HEK293 (cell line): Measurements from ENCODE around the gene RTN4.

Experiments used
- CTCF ChIA-PET: fragments of 350-600 bp; formaldehyde crosslinking; extraction: SDS; loops from one replicate; lab custom pipeline; 2021; ENCODE audit warnings: antibody characterized with exemption; lab: Yijun Ruan, JAX
- POLR2A ChIA-PET: fragments of 300-600 bp; formaldehyde crosslinking; extraction: SDS; loops from one replicate; lab custom pipeline; 2020; ENCODE audit warnings: antibody characterized with exemption, inconsistent platforms; lab: Yijun Ruan, JAX
- H3K27ac ChIP-seq: fragments of 200-500 bp; sonication (Bioruptor generic); 2 replicates; pipeline ENCODE4 v1.5.1; 2014; ENCODE audit warnings: low read depth, low read length, control low read depth, inconsistent platforms; ENCODE audit errors: extremely low read depth
- H3K36me3 ChIP-seq, 2 experiments: fragments of 200-500 bp in 1 of 2; sonication (Bioruptor generic) in 1 of 2; 1 replicate in 1 of 2; 2 replicates in 1 of 2; pipeline ENCODE4 v1.5.1; 2014 to 2017; ENCODE audit warnings: inconsistent platforms in 2 of 2, low read length in 2 of 2; ENCODE audit not compliant: control insufficient read depth in 2 of 2, insufficient read depth in 1 of 2
- H3K4me1 ChIP-seq: fragments of 200-500 bp; sonication (Bioruptor generic); 2 replicates; pipeline ENCODE4 v1.5.1; 2014; ENCODE audit warnings: mild to moderate bottlenecking, low read length, inconsistent platforms; ENCODE audit not compliant: control insufficient read depth, insufficient read depth
- H3K4me3 ChIP-seq: 2 replicates; pipeline ENCODE4 v1.5.1; 2011; ENCODE audit warnings: low read depth, mild to moderate bottlenecking, control low read depth, low read length, moderate library complexity
- H3K9me3 ChIP-seq: fragments of 200-500 bp; sonication (Bioruptor generic); 2 replicates; pipeline ENCODE4 v1.5.1; 2014; ENCODE audit warnings: low read depth, low read length, inconsistent platforms; ENCODE audit not compliant: control insufficient read depth, insufficient read depth
- GFI1B ChIP-seq: fragments of 450-650 bp; formaldehyde crosslinking; IDR thresholded peaks from 2 replicates; pipeline ENCODE4 v1.5.1; 2016; ENCODE audit warnings: missing biosample characterization, missing genetic modification characterization
- GLI4 ChIP-seq: fragments of 450-650 bp; formaldehyde crosslinking; IDR thresholded peaks from 2 replicates; pipeline ENCODE4 v1.5.1; 2016; ENCODE audit warnings: missing biosample characterization, missing genetic modification characterization
- KLF10 ChIP-seq: fragments of 450-650 bp; IDR thresholded peaks from 2 replicates; pipeline ENCODE4 v1.5.1; 2018; ENCODE audit warnings: missing biosample characterization, mild to moderate bottlenecking, missing genetic modification characterization
- KLF16 ChIP-seq: fragments of 450-650 bp; formaldehyde crosslinking; IDR thresholded peaks from 2 replicates; pipeline ENCODE4 v1.5.1; 2017; ENCODE audit warnings: missing biosample characterization, missing genetic modification characterization
- SP2 ChIP-seq: fragments of 450-650 bp; formaldehyde crosslinking; IDR thresholded peaks from 2 replicates; pipeline ENCODE4 v1.5.1; 2016; ENCODE audit warnings: missing biosample characterization, missing genetic modification characterization
- TRIM28 ChIP-seq: IDR thresholded peaks from 2 replicates; pipeline ENCODE4 v1.6.1; 2011; ENCODE audit warnings: low read length, control low read depth, borderline replicate concordance
- ZFP69B ChIP-seq: fragments of 450-650 bp; formaldehyde crosslinking; IDR thresholded peaks from 2 replicates; pipeline ENCODE4 v1.5.1; 2016; ENCODE audit warnings: missing biosample characterization, missing genetic modification characterization
- ZIC2 ChIP-seq: fragments of 450-650 bp; formaldehyde crosslinking; IDR thresholded peaks from 2 replicates; pipeline ENCODE4 v1.5.1; 2016; ENCODE audit warnings: missing biosample characterization, missing genetic modification characterization
- ZNF19 ChIP-seq: fragments of 450-650 bp; formaldehyde crosslinking; IDR thresholded peaks from 2 replicates; pipeline ENCODE4; 2016; ENCODE audit warnings: missing biosample characterization, missing genetic modification characterization, low read depth
- ZNF274 ChIP-seq, 2 experiments: fragments of 200-500 bp in 1 of 2; fragments of 450-650 bp in 1 of 2; sonication (Bioruptor generic) in 1 of 2; formaldehyde crosslinking in 1 of 2; IDR thresholded peaks; 2 replicates each; pipeline versions ENCODE4 v1.5.1 to v1.6.1; 2014 to 2016; ENCODE audit warnings: borderline replicate concordance in 1 of 2, inconsistent platforms in 1 of 2, low read length in 1 of 2, missing biosample characterization in 1 of 2, missing genetic modification characterization in 1 of 2
- ZNF48 ChIP-seq: fragments of 450-650 bp; formaldehyde crosslinking; IDR thresholded peaks from 2 replicates; pipeline ENCODE4 v1.5.1; 2016; ENCODE audit warnings: missing biosample characterization, missing genetic modification characterization
- ZNF529 ChIP-seq: fragments of 450-650 bp; formaldehyde crosslinking; IDR thresholded peaks from 2 replicates; pipeline ENCODE4 v1.5.1; 2017; ENCODE audit warnings: missing genetic modification characterization, missing biosample characterization; ENCODE audit not compliant: insufficient replicate concordance
- ZNF654 ChIP-seq: fragments of 450-650 bp; formaldehyde crosslinking; IDR thresholded peaks from 2 replicates; pipeline ENCODE4 v1.5.1; 2016; ENCODE audit warnings: low read depth, missing biosample characterization, missing genetic modification characterization
- ZSCAN23 ChIP-seq: fragments of 450-650 bp; formaldehyde crosslinking; IDR thresholded peaks from 2 replicates; pipeline ENCODE4 v1.5.1; 2016; ENCODE audit warnings: missing biosample characterization, missing genetic modification characterization
- TF ChIP-seq, protein P1 (sequence below): fragments of 450-650 bp; formaldehyde crosslinking; IDR thresholded peaks from 2 replicates; pipeline ENCODE4 v1.5.1; 2016; ENCODE audit warnings: missing biosample characterization, missing genetic modification characterization, low read depth
- TF ChIP-seq, protein P2 (sequence below): IDR thresholded peaks from 2 replicates; pipeline ENCODE4 v1.6.1; 2011; ENCODE audit warnings: mild to moderate bottlenecking, low read depth, low read length, borderline replicate concordance
- TF ChIP-seq, protein P3 (sequence below): fragments of 450-650 bp; formaldehyde crosslinking; IDR thresholded peaks from 2 replicates; pipeline ENCODE4 v1.5.1; 2016; ENCODE audit warnings: missing biosample characterization, missing genetic modification characterization

RTN4 gene

DNA sequence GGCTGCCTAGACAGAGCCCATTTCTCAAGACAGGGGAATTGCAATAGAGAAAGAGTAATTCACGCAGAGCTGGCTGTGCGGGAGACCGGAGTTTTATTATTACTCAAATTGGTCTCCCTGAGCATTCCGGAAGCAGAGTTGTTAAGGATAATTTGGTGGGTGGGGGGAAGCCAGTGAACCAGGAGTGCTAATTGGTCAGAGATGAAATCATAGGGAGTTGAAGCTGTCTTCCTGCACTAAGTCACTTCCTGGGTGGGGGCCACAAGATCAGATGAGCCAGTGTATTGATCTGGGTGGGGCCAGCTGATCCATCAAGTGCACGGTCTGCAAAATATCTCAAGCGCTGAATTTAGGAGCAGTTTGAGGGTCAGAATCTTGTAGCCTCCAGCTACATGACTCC is 84.8 kb downstream of the RTN4 start:
- CTCF ChIA-PET = no interaction called here
- POLR2A ChIA-PET = no interaction called here
- peaks cover 0 to 16% of the 10 kb centered on the region in 2 experiments; a peak in 1 of 3 replicates for H3K36me3 ChIP-seq
- no peak overlapping the region for H3K4me3 ChIP-seq
- H3K9me3 ChIP-seq = no peaks in the 10 kb centered on the region
- H3K4me1 ChIP-seq = no peaks in the 10 kb centered on the region
- H3K27ac ChIP-seq = no peak overlapping the region
- TF ChIP-seq ZFP69B (tag by site-specific recombination) (no peak), ZIC2 (no peak)
- TF ChIP-seq, protein P1, sequence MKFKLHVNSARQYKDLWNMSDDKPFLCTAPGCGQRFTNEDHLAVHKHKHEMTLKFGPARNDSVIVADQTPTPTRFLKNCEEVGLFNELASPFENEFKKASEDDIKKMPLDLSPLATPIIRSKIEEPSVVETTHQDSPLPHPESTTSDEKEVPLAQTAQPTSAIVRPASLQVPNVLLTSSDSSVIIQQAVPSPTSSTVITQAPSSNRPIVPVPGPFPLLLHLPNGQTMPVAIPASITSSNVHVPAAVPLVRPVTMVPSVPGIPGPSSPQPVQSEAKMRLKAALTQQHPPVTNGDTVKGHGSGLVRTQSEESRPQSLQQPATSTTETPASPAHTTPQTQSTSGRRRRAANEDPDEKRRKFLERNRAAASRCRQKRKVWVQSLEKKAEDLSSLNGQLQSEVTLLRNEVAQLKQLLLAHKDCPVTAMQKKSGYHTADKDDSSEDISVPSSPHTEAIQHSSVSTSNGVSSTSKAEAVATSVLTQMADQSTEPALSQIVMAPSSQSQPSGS (tag by site-specific recombination) = no peak
- TF ChIP-seq, all 188 proteins: peak for 0

DNA sequence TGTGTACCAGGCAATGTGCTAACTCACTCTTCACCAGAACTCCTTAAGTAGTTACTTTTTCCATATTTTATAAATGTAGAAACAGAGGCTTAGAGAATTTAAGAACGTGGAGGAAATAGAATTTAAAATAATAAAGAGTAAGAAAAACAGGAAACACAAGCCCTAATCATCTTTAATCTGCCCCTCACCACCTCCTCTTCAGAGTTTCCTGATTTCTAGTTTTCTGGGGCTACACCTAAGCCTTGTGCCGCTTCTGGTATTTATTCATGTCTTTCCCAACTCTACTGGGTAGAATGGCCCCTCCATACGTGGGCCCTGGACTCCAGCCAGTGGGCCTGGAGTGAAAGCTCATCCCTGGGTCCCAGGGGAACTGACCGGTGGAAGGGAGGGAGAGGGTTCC is 85.4 kb downstream of the RTN4 start:
- TF ChIP-seq KLF16 (tag by site-specific recombination) = no peak
- TF ChIP-seq, protein P2, sequence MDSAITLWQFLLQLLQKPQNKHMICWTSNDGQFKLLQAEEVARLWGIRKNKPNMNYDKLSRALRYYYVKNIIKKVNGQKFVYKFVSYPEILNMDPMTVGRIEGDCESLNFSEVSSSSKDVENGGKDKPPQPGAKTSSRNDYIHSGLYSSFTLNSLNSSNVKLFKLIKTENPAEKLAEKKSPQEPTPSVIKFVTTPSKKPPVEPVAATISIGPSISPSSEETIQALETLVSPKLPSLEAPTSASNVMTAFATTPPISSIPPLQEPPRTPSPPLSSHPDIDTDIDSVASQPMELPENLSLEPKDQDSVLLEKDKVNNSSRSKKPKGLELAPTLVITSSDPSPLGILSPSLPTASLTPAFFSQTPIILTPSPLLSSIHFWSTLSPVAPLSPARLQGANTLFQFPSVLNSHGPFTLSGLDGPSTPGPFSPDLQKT = no peak
- TF ChIP-seq ZNF48 = no peak
- TF ChIP-seq ZNF19 = no peak
- TF ChIP-seq GFI1B (tag by site-specific recombination) = no peak
- no peak for TF ChIP-seq KLF10 (tag by site-specific recombination)
- no peak for TF ChIP-seq ZNF274 (IDR thresholded peaks at IDR 0.05; ENCODE audit: low read length)
- no peak for TF ChIP-seq ZNF274 (tag by site-specific recombination; IDR thresholded peaks at IDR 0.05; ENCODE audit: borderline replicate concordance)
- TF ChIP-seq, protein P3, sequence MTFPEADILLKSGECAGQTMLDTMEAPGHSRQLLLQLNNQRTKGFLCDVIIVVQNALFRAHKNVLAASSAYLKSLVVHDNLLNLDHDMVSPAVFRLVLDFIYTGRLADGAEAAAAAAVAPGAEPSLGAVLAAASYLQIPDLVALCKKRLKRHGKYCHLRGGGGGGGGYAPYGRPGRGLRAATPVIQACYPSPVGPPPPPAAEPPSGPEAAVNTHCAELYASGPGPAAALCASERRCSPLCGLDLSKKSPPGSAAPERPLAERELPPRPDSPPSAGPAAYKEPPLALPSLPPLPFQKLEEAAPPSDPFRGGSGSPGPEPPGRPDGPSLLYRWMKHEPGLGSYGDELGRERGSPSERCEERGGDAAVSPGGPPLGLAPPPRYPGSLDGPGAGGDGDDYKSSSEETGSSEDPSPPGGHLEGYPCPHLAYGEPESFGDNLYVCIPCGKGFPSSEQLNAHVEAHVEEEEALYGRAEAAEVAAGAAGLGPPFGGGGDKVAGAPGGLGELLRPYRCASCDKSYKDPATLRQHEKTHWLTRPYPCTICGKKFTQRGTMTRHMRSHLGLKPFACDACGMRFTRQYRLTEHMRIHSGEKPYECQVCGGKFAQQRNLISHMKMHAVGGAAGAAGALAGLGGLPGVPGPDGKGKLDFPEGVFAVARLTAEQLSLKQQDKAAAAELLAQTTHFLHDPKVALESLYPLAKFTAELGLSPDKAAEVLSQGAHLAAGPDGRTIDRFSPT (tag by site-specific recombination) = no peak
- no peak for TF ChIP-seq TRIM28
- no peak for TF ChIP-seq ZNF654 (tag by site-specific recombination)
- TF ChIP-seq ZNF529 (tag by site-specific recombination) = no peak
- no peak for TF ChIP-seq ZSCAN23 (tag by site-specific recombination)

DNA sequence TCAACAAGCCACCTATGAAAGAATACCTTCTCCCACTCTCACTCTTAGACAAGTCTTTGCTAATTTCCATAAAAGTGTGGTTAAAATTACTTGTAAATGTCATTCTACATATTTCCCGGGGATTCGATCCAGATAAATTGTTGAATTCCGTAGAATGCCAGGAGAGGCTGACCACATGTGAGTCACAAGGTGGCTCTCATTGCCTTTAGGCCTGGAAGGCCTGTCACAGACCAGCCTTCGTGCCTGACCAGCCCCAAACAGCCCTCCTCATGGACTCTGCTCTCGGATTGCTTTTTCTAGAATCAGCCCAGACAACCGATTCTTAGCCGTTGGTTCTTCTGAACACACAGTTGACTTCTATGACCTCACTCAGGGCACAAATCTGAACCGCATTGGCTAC is 86.0 kb downstream of the RTN4 start:
- Histone ChIP-seq H3K9me3 (no peaks in the 10 kb centered on the region), H3K36me3 (peaks cover 0 to 6% of the 10 kb centered on the region in 2 experiments; a peak in 1 of 3 replicates), H3K4me3 (no peak overlapping the region), H3K4me1 (no peaks in the 10 kb centered on the region), H3K27ac (no peak overlapping the region)
- TF ChIP-seq GLI4 (tag by site-specific recombination) (no peak), SP2 (tag by site-specific recombination) (no peak)
- ChIA-PET POLR2A (no interaction called here), CTCF (no interaction called here)

More for the DNA sequence above, 85.4 kb downstream of the RTN4 start:
- Histone ChIP-seq H3K9me3 (no peaks in the 10 kb centered on the region), H3K27ac (no peak overlapping the region), H3K4me3 (no peak overlapping the region), H3K36me3 (peaks cover 0 to 10% of the 10 kb centered on the region in 2 experiments; a peak in 1 of 3 replicates), H3K4me1 (no peaks in the 10 kb centered on the region)
- CTCF ChIA-PET = no interaction called here
- POLR2A ChIA-PET = no interaction called here
